ELF-1 (cell line): Measurements from ENCODE around the gene GEN1.
A peak's percentile ranks its signal among the peaks of the same experiment; 100 is the strongest.

Source experiments
- DNase-seq: peaks from one replicate; pipeline ENCODE4 v3.0.0-alpha.2; 2016; ENCODE audit warnings: low read depth, low spot score

The GEN1 gene

GRCh38 chr2:17795309-17795708 is 41.4 kb downstream of the GEN1 start:
- no peak for DNase-seq

- no peak for DNase-seq
Measured at GRCh38 chr2:17798338-17798737, 44.4 kb downstream of the GEN1 start.

- DNase-seq, result no peak
Measured at GRCh38 chr2:17799301-17800120, 45.6 kb downstream of the GEN1 start.

GRCh38 chr2:17800219-17800618 is 46.3 kb downstream of the GEN1 start:
- DNase-seq, result no peak

- DNase-seq, result no peak
Measured at GRCh38 chr2:17800693-17801458, 46.9 kb downstream of the GEN1 start.

GRCh38 chr2:17803497-17803896 is 49.6 kb downstream of the GEN1 start:
- DNase-seq, result no peak

- DNase-seq, result no peak
Measured at GRCh38 chr2:17804358-17804757, 50.4 kb downstream of the GEN1 start.

GRCh38 chr2:17805166-17805565 is 51.2 kb downstream of the GEN1 start:
- no peak for DNase-seq

GRCh38 chr2:17805717-17806363 is 51.9 kb downstream of the GEN1 start:
- DNase-seq, result no peak

GRCh38 chr2:17813010-17813741 is 59.2 kb downstream of the GEN1 start:
- DNase-seq, result no peak

GRCh38 chr2:17813742-17814473 is 60.0 kb downstream of the GEN1 start:
- no peak for DNase-seq

- no peak for DNase-seq
Measured at GRCh38 chr2:17814601-17815000, 60.7 kb downstream of the GEN1 start.

- DNase-seq, result peak; percentile 29
Measured at GRCh38 chr2:17815468-17816184, 61.7 kb downstream of the GEN1 start.

GRCh38 chr2:17816396-17817245 is 62.7 kb downstream of the GEN1 start, which contains the start of gene MSGN1:
MSGN1 (plus strand) TSS chr2:17816460; CDS start chr2:17816519, 59 bp downstream.
- DNase-seq, result peak; percentile 13

GRCh38 chr2:17818235-17818815 is 64.4 kb downstream of the GEN1 start:
- DNase-seq, result no peak

GRCh38 chr2:17821080-17821479 is 67.1 kb downstream of the GEN1 start:
- no peak for DNase-seq

GRCh38 chr2:17821535-17822444 is 67.9 kb downstream of the GEN1 start:
- DNase-seq, result peak; percentile 22
